GM21528 (cell line): ENCODE results near the gene RFPL4AL1.

ENCODE experiments used
- ATAC-seq: cut with Tn5 transposase; IDR thresholded peaks from one replicate; pipeline ENCODE4 v1.9.1; 2021; ENCODE audit warnings: mild to moderate bottlenecking, moderate library complexity; ENCODE audit not compliant: unreplicated experiment, low FRiP score

Gene RFPL4AL1

DNA sequence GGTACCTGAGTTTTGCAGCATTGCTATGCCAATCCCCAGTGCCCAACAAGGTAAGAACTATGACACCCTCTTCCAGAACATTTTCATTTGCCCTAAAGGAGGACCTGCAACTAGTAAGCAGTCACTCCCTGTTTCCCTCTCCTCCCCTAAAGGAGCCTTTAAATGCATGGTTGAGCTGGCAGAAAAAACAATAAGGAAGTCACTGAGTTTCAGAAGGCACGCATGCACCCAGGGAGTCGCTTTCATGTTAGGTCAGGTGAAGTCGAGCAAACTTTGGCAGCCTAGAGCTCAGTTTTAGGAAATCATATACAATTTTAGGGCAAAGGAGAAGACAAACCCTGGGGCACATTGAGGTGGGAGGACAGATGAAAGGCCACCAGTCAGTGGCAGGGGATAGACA, 51.1 kb downstream of the RFPL4AL1 start:
- ATAC-seq = no peak
